ENCODE results near the gene CELF2.

Gene CELF2

DNA sequence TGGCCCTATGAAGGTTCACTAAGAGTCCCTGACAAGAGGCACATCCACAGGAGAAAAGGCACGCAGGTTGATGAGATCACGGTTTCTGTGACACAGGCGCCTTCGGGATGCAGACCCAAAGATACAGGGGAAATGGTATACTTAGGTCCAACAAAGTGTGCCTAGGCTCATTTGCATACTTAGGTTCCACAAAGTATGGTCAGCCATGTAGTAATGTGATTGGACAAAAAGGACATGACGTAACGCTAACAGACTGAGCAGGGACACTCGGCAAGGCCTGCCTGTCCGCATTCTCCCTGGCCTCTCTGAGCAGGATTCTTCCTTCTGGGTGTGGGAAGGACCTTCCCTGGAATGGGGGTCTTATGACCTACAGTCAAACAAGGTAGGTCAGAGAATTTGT lies 190.6 kb downstream of the CELF2 start:
- no peaks in the 10 kb centered on the region; the same call in 1 of the 2 replicates for H4K20me1 ChIP-seq (ENCODE audit: low read depth, low read length)
- no peak overlapping the region for H3K27ac ChIP-seq (ENCODE audit: low read depth, low read length)
- H3K9me3 ChIP-seq (ENCODE audit: insufficient read depth, low read length) = no peaks in the 10 kb centered on the region
- TF ChIP-seq, protein P1, sequence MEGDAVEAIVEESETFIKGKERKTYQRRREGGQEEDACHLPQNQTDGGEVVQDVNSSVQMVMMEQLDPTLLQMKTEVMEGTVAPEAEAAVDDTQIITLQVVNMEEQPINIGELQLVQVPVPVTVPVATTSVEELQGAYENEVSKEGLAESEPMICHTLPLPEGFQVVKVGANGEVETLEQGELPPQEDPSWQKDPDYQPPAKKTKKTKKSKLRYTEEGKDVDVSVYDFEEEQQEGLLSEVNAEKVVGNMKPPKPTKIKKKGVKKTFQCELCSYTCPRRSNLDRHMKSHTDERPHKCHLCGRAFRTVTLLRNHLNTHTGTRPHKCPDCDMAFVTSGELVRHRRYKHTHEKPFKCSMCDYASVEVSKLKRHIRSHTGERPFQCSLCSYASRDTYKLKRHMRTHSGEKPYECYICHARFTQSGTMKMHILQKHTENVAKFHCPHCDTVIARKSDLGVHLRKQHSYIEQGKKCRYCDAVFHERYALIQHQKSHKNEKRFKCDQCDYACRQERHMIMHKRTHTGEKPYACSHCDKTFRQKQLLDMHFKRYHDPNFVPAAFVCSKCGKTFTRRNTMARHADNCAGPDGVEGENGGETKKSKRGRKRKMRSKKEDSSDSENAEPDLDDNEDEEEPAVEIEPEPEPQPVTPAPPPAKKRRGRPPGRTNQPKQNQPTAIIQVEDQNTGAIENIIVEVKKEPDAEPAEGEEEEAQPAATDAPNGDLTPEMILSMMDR (IDR thresholded peaks at IDR 0.05; ENCODE audit: insufficient read depth, low read length, poor library complexity, severe bottlenecking) = no peak
- no peak overlapping the region for H2AFZ ChIP-seq (ENCODE audit: low read depth, low read length, severe bottlenecking)
- H3K79me2 ChIP-seq (ENCODE audit: insufficient read depth, low read length) = no peaks in the 10 kb centered on the region
- H3K9me2 ChIP-seq (replicated peaks; ENCODE audit: insufficient read depth, low read length) = no peaks in the 10 kb centered on the region
- no peak overlapping the region for H3K4me3 ChIP-seq (ENCODE audit: insufficient read depth, low read length, poor library complexity, severe bottlenecking)
- no peak overlapping the region for H3K4me2 ChIP-seq (ENCODE audit: low read depth, low read length, poor library complexity, severe bottlenecking)
- no peaks in the 10 kb centered on the region for H3K36me3 ChIP-seq (ENCODE audit: low read length)
- H3K9ac ChIP-seq (ENCODE audit: low read length) = no peak overlapping the region
- H3F3A ChIP-seq (ENCODE audit: insufficient read depth) = no peaks in the 10 kb centered on the region
- no peaks in the 10 kb centered on the region for H3K27me3 ChIP-seq (ENCODE audit: low read length)

DNA sequence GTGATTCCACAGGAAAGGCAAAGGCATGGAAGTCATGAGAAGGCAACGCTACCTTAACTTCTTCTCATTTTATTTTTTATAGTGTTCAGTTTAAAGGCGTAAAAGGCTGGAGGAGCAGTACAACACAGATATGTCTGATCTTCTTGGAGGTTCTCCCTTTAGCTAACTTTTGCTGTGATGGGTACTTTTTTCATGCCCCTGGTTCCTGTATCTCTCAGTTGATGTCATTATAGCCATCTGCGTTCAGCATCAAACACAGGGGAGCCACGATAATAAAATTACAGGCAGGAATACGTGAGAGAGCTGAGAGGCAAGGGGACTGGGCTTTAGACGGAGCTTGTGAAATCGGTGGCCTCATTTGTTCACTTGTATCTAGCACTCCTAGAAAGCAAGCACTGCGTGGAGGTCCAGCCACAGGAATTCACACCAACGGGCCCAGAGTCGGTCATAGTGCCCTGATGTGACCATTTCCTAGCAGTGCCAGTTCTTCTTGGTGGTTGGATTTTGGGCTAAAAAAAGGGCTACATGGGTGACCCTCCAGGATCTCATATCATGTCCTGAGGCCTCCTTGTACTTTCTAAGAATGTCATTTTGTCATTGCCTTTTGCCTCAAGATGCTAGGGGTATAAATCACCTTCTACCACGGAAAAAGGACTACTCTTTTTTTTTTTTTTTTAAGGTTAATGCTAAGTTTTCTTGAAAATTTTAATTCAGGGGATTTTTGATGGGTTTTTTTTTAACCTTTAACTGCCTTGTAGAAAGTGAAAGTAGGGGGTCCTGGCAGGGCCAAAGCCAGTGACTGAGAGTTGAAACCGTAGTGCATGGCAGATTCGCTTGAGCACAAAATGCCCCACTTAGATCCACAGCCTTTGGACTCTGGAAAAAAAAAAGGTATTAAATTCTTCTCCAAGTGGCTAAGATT lies 191.5 kb downstream of the CELF2 start:
- Histone ChIP-seq H3K9me2 (replicated peaks; ENCODE audit: insufficient read depth, low read length) (no peaks in the 10 kb centered on the region), H3K4me3 (ENCODE audit: insufficient read depth, low read length, poor library complexity, severe bottlenecking) (no peak overlapping the region), H3K27ac (ENCODE audit: low read depth, low read length) (no peak overlapping the region), H3F3A (ENCODE audit: insufficient read depth) (no peaks in the 10 kb centered on the region), H4K20me1 (ENCODE audit: low read depth, low read length) (no peaks in the 10 kb centered on the region; the same call in 1 of the 2 replicates), H3K79me2 (ENCODE audit: insufficient read depth, low read length) (no peaks in the 10 kb centered on the region), H3K9me3 (ENCODE audit: insufficient read depth, low read length) (no peaks in the 10 kb centered on the region), H2AFZ (ENCODE audit: low read depth, low read length, severe bottlenecking) (no peak overlapping the region), H3K9ac (ENCODE audit: low read length) (no peak overlapping the region), H3K36me3 (ENCODE audit: low read length) (no peaks in the 10 kb centered on the region), H3K4me2 (ENCODE audit: low read depth, low read length, poor library complexity, severe bottlenecking) (no peak overlapping the region), H3K27me3 (ENCODE audit: low read length) (no peaks in the 10 kb centered on the region)
- no peak for TF ChIP-seq EZH2phosphoT487 (conservative IDR thresholded peaks at IDR 0.05; ENCODE audit: low read length)
- TF ChIP-seq, protein P1 (IDR thresholded peaks at IDR 0.05; ENCODE audit: insufficient read depth, low read length, poor library complexity, severe bottlenecking) = no peak

DNA sequence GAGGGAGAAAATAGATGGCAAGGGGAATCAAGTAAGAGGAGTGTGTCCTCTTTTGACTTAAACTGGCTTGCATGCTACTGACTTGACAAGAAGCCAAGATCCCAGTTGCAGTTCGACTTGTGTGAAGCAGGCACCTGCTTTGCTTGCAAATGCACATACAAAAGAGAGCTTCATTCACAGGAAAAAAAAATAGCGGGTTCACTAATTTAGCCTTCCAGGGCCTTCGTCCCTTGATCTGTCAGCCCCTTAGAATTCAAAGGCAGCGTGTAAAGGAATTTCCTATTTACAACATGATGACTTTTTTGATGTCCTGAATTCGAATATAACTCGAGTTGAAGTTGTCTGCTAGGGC lies 192.1 kb downstream of the CELF2 start:
- no peaks in the 10 kb centered on the region for H3K9me2 ChIP-seq (replicated peaks; ENCODE audit: insufficient read depth, low read length)

More for the DNA sequence above, 192.1 kb downstream of the CELF2 start:
- Histone ChIP-seq H3K79me2 (ENCODE audit: insufficient read depth, low read length) (no peaks in the 10 kb centered on the region), H2AFZ (ENCODE audit: low read depth, low read length, severe bottlenecking) (no peak overlapping the region), H3K9ac (ENCODE audit: low read length) (no peak overlapping the region), H3K4me3 (ENCODE audit: insufficient read depth, low read length, poor library complexity, severe bottlenecking) (no peak overlapping the region), H4K20me1 (ENCODE audit: low read depth, low read length) (no peaks in the 10 kb centered on the region; the same call in 1 of the 2 replicates), H3F3A (ENCODE audit: insufficient read depth) (no peaks in the 10 kb centered on the region), H3K9me3 (ENCODE audit: insufficient read depth, low read length) (no peaks in the 10 kb centered on the region), H3K27ac (ENCODE audit: low read depth, low read length) (no peak overlapping the region), H3K4me2 (ENCODE audit: low read depth, low read length, poor library complexity, severe bottlenecking) (no peak overlapping the region), H3K27me3 (ENCODE audit: low read length) (no peaks in the 10 kb centered on the region), H3K36me3 (ENCODE audit: low read length) (no peaks in the 10 kb centered on the region)
- TF ChIP-seq, protein P1 (IDR thresholded peaks at IDR 0.05; ENCODE audit: insufficient read depth, low read length, poor library complexity, severe bottlenecking) = no peak
- TF ChIP-seq EZH2phosphoT487 (conservative IDR thresholded peaks at IDR 0.05; ENCODE audit: low read length) = no peak

Measured in SU-DHL-6 (cell line).